T-helper 9 cell (primary cell): Measurements from ENCODE around the gene ZDHHC13.

Experiments
- DNase-seq: peaks from one replicate; pipeline ENCODE4 v3.0.0-alpha.2; 2020

Gene ZDHHC13

DNA sequence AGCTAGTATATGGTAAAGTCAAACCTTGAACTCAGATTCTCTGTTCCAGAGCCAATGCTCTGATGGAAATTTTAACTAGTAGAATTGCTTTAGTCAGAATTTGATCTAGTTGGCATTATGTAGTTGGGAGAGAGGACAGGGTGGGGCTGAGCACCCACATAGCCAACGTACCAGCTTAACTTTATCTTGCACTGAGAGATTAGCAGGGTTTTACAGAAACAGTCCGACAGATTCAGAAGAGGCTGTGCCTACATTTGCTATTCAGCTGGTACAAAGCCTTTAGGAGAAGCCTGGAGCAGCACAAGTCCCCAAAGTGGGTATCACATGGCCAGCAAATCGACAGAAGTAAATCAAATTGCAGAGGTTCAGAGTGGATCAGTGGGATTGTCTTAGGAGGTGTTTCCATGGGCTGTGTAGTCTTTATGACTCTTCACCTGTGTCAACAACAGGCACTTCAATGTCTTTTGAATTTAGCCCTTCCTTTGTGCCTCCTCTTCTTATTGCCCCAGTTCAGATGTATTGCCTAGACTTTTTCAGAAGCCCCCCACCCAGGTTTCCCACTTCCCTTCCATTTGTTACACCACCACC is 92.1 kb downstream of the ZDHHC13 start:
- DNase-seq, result no peak

DNA sequence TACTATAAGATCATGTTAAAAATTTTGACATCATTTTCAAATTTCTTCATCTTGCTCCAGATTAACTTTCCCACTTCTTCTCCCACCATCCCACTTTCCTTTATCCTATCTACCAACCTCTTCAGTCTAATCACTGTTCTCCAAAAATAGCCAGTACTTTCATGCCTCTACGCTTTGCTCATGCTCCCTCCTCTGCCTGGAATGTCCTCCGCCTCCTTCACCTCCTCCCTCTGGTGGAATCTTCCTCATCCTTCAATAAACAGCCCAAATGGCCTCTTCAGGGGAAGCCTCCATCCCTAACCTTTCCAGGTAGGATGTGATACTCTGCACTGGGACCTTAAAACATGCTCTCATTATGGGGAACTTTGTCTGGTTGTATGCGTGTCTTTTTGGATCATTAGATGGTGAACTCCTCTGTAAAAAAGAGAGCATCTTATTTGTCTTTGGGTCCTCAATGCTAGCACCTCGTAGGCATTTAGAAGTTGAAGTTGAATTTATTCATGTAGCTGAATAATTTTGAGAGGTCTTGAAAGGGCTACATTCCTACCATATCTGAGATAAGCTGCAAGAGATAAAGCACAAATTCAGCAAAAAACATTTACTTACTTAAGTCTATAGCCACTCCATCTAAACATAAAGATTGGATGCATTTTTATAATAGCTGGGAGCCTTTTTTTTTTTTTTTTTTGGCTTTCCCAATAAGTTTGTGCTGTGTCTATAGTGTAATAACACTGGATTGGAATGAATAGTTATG is 92.8 kb downstream of the ZDHHC13 start:
- DNase-seq, result no peak

- no peak for DNase-seq
Measured at GRCh38 chr11:19216021-19216420, 99.1 kb downstream of the ZDHHC13 start.

- DNase-seq, result no peak
Measured at GRCh38 chr11:19216709-19217374, 99.9 kb downstream of the ZDHHC13 start.

- no peak for DNase-seq
Measured at GRCh38 chr11:19218216-19218615, 101.2 kb downstream of the ZDHHC13 start.

DNA sequence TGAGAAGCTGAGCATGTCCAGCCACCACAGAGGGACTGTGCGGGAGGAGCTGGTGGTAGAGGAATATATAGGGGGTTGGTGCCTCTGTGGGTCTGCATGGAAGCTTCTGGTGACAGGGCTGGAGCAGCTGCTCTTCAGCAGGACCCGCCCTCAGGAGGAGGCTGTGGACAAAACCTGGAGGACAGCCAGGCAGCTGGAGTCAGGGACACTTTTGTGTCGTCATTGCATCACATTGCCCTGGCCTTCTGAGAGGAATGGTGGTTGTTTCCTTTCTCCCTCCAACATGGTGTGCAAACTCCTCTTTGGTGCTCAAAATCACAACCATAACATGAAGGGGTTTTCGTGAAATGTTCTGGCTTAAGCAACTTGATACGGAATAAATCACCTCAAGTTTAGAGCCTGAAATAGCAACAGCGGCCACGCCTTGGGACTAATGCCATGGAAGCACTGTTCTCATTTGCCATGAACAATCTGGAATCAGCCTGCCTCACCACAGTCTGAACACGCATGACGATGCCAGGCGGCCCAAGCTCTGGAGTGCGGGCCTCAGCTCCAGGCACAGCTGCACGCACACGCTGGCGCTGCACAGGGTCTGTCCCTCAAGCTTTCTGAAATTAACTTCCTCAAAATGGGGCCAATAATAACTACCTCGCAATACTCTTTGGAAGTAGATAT is 102.0 kb downstream of the ZDHHC13 start:
- no peak for DNase-seq

DNA sequence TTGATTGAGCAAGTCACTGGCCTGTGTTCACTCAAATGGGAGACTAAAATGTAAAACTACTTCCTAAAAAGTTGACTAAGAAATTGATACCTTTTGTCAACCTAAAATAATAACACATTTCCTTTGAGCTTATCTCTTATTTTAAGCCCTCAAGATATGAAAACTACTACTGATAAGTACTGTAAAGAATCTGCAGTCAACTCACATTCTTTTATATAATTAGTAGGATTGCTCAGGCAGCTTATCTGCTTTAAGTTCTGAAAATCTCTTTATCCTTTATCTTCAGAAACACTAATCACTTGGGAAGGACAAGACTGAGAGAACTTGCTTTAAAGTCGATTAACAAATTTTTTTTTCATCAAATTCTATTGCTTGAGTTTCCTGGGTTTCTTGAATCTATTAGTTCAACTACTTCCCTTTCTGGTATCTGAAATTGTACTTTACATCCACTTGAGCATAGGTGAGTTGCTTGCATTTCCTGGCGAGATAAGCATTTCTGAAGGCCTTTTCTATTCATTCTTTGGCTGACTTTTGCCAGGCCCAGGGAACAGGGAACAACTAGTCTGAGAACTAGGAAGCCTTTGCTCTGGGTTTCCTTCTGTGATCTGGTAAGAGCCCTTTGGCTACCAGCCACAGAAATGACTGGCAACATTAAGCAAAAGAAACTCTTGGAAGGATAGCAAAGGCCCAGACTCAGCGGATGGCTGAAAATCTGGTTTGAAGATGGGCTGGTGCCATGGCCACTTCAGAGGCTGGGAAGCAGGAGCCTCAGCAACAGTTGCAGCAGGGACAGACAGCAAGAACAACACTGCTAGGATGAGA is 104.1 kb downstream of the ZDHHC13 start:
- no peak for DNase-seq

GRCh38 chr11:19225123-19225522 is 108.2 kb downstream of the ZDHHC13 start:
- no peak for DNase-seq

DNA sequence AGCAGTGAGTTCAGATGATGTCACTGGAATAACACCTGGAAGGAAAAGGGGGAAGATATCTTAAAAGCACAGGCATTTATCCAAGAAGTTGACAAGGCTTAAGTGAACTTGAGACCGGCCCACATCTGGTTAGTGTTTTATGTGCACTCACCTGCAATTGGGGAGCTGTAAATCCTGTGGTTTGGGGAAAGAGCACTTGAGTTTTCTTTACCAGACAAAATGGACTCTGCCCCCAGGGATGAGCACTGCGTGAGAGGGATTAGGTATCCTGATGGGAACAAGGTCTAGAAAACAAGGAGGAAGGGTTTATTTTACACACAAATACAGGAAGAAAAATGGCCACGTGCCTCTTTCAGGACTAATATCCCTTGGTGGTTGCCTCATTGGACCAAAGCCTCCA is 108.6 kb downstream of the ZDHHC13 start:
- no peak for DNase-seq
